ENCODE measurements around the gene TECPR2. TPM values are rescaled to one million over a fixed set of nuclear protein-coding genes. Genes with fewer than 3 reads are reported as not detected.

TECPR2 gene
- polyA plus RNA-seq, 1 donor (not counting 4 experiments of a cell fraction or from before 2014, with no cell fraction given): 8.3 TPM

GRCh38 chr14:102437997-102438915, 75.5 kb downstream of the TECPR2 start:
- TF ChIP-seq EZH2 (IDR thresholded peaks at IDR 0.05; ENCODE audit: low read length): no peak
- TF ChIP-seq CTCF (optimal IDR thresholded peaks at IDR 0.05 in 1 of 3, IDR thresholded peaks at IDR 0.05 in 1 of 3, conservative IDR thresholded peaks at IDR 0.05 in 1 of 3; ENCODE audit: extremely low read depth in 1 of 3, insufficient read depth in 2 of 3, low read length in 3 of 3): peak; percentile 55 to 98 (median 86)
- dilution Hi-C loops (cut with MboI; ENCODE audit: extremely low pct_ligation_motif_present, low sequenced_read_pairs): no loop called here
- peaks cover 8 to 10% of the 10 kb centered on the region in 2 experiments for H3K36me3 ChIP-seq (ENCODE audit: control insufficient read depth in 2 of 2, extremely low read depth in 1 of 2, insufficient read depth in 2 of 2, low read length in 2 of 2)
- peak overlapping the region; percentile 84 for H2AFZ ChIP-seq (ENCODE audit: control insufficient read depth, low read length)
- DNase-seq (ENCODE audit: low read depth, low spot score): peak; percentile 25
- H3K9me3 ChIP-seq (ENCODE audit: control insufficient read depth, low read depth, low read length): no peaks in the 10 kb centered on the region
- H3K4me1 ChIP-seq (ENCODE audit: control insufficient read depth, extremely low read depth, insufficient read depth, low read length): no peaks in the 10 kb centered on the region
- H3K9me1 ChIP-seq (ENCODE audit: control insufficient read depth, extremely low read depth, insufficient read depth, low read length): no peaks in the 10 kb centered on the region
- H4K20me1 ChIP-seq (ENCODE audit: control insufficient read depth, extremely low read depth, insufficient read depth, low read length): no peaks in the 10 kb centered on the region
- peak overlapping the region; percentile 4 for H3K9ac ChIP-seq (ENCODE audit: control insufficient read depth, extremely low read depth, insufficient read depth, low read length)
- H3K4me3 ChIP-seq (ENCODE audit: control insufficient read depth in 2 of 3, extremely low read depth in 1 of 3, insufficient read depth in 2 of 3, low read depth in 1 of 3, low read length in 3 of 3): peak overlapping the region in 1 of 3 experiments; percentile 29
- no peaks in the 10 kb centered on the region for H3K79me2 ChIP-seq (ENCODE audit: control insufficient read depth, insufficient read depth, low read length)
- H3K4me2 ChIP-seq (ENCODE audit: control insufficient read depth, extremely low read depth, insufficient read depth, low read depth, low read length): peak overlapping the region; percentile 78
- no peaks in the 10 kb centered on the region for H3K27me3 ChIP-seq (ENCODE audit: control insufficient read depth, extremely low read depth, insufficient read depth, low read length)
- no peak overlapping the region for H3K27ac ChIP-seq (ENCODE audit: control insufficient read depth, insufficient read depth, low read length)
- peak; percentile 80 for FAIRE-seq

GRCh38 chr14:102439556-102439955, 76.8 kb downstream of the TECPR2 start:
- H3K4me2 ChIP-seq (ENCODE audit: control insufficient read depth, extremely low read depth, insufficient read depth, low read depth, low read length): no peak overlapping the region
- no peaks in the 10 kb centered on the region for H3K79me2 ChIP-seq (ENCODE audit: control insufficient read depth, insufficient read depth, low read length)
- peaks cover 9 to 12% of the 10 kb centered on the region in 2 experiments for H3K36me3 ChIP-seq (ENCODE audit: control insufficient read depth in 2 of 2, extremely low read depth in 1 of 2, insufficient read depth in 2 of 2, low read length in 2 of 2)
- no peak for FAIRE-seq
- no peak overlapping the region for H3K27ac ChIP-seq (ENCODE audit: control insufficient read depth, insufficient read depth, low read length)
- H2AFZ ChIP-seq (ENCODE audit: control insufficient read depth, low read length): no peak overlapping the region
- no peaks in the 10 kb centered on the region for H3K9me1 ChIP-seq (ENCODE audit: control insufficient read depth, extremely low read depth, insufficient read depth, low read length)
- H3K4me3 ChIP-seq (ENCODE audit: control insufficient read depth in 2 of 3, extremely low read depth in 1 of 3, insufficient read depth in 2 of 3, low read depth in 1 of 3, low read length in 3 of 3): no peak overlapping the region
- H3K27me3 ChIP-seq (ENCODE audit: control insufficient read depth, extremely low read depth, insufficient read depth, low read length): no peaks in the 10 kb centered on the region
- no peaks in the 10 kb centered on the region for H4K20me1 ChIP-seq (ENCODE audit: control insufficient read depth, extremely low read depth, insufficient read depth, low read length)
- DNase-seq (ENCODE audit: low read depth, low spot score): no peak
- H3K4me1 ChIP-seq (ENCODE audit: control insufficient read depth, extremely low read depth, insufficient read depth, low read length): no peaks in the 10 kb centered on the region
- TF ChIP-seq CTCF (optimal IDR thresholded peaks at IDR 0.05 in 1 of 3, IDR thresholded peaks at IDR 0.05 in 1 of 3, conservative IDR thresholded peaks at IDR 0.05 in 1 of 3; ENCODE audit: extremely low read depth in 1 of 3, insufficient read depth in 2 of 3, low read length in 3 of 3): no peak
- TF ChIP-seq EZH2 (IDR thresholded peaks at IDR 0.05; ENCODE audit: low read length): no peak
- dilution Hi-C loops (cut with MboI; ENCODE audit: extremely low pct_ligation_motif_present, low sequenced_read_pairs): no loop called here
- H3K9ac ChIP-seq (ENCODE audit: control insufficient read depth, extremely low read depth, insufficient read depth, low read length): no peak overlapping the region
- no peaks in the 10 kb centered on the region for H3K9me3 ChIP-seq (ENCODE audit: control insufficient read depth, low read depth, low read length)
